HG03159 (cell line): ENCODE results near the gene SMYD4.
"Not testable (repeated sequence)": the region's sequence is repeated elsewhere in the genome, so short reads cannot be mapped to it uniquely, and the experiment has no call there.

Experiments used
- ATAC-seq: cut with Tn5 transposase; IDR thresholded peaks from one replicate; pipeline ENCODE4 v1.9.1; 2021; ENCODE audit warnings: mild to moderate bottlenecking, moderate library complexity; ENCODE audit not compliant: unreplicated experiment

The SMYD4 gene

GRCh38 chr17:1758807-1759206, 70.9 kb downstream of the SMYD4 start:
- ATAC-seq, result no peak

GRCh38 chr17:1755827-1756262, 73.9 kb downstream of the SMYD4 start:
- no peak for ATAC-seq

- ATAC-seq, result no peak
Observed at GRCh38 chr17:1755252-1755826, 74.4 kb downstream of the SMYD4 start.

GRCh38 chr17:1754430-1755112, 75.1 kb downstream of the SMYD4 start:
- ATAC-seq, result no peak

GRCh38 chr17:1753767-1754429, 75.8 kb downstream of the SMYD4 start:
- ATAC-seq, result no peak

- no peak for ATAC-seq
Observed at GRCh38 chr17:1752425-1753262, 77.1 kb downstream of the SMYD4 start.

GRCh38 chr17:1750628-1751027, 79.1 kb downstream of the SMYD4 start:
- no peak for ATAC-seq

- ATAC-seq, result no peak
Observed at GRCh38 chr17:1746975-1747543, 82.6 kb downstream of the SMYD4 start.

- no peak for ATAC-seq
Observed at GRCh38 chr17:1745513-1746020, 84.1 kb downstream of the SMYD4 start.

GRCh38 chr17:1744551-1745512, 84.9 kb downstream of the SMYD4 start:
- ATAC-seq, result no peak

GRCh38 chr17:1743088-1743439, 86.6 kb downstream of the SMYD4 start:
- ATAC-seq, result no peak

GRCh38 chr17:1742371-1743087, 87.2 kb downstream of the SMYD4 start, which contains the start of gene SERPINF2:
Gene SERPINF2 (plus strand): TSS chr17:1742871. CDS start chr17:1744996, 2,125 bp downstream.
- no peak for ATAC-seq

GRCh38 chr17:1741899-1742298, 87.8 kb downstream of the SMYD4 start:
- ATAC-seq, result not testable (repeated sequence)

- no peak for ATAC-seq
Observed at GRCh38 chr17:1737531-1738291, 92.0 kb downstream of the SMYD4 start.

- no peak for ATAC-seq
Observed at GRCh38 chr17:1736348-1737281, 93.1 kb downstream of the SMYD4 start.

GRCh38 chr17:1735834-1736347, 93.8 kb downstream of the SMYD4 start:
- ATAC-seq, result no peak

GRCh38 chr17:1735418-1735817, 94.3 kb downstream of the SMYD4 start:
- ATAC-seq, result no peak
